Spleen (tissue), 11 donors: ENCODE results near the gene USP49. TPM values are rescaled to one million over a fixed set of nuclear protein-coding genes. Genes with fewer than 3 reads are reported as not detected.

Source experiments
- DNase-seq: peaks from one replicate; pipeline ENCODE4 v3.0.0-alpha.2; 2020
- H3K27ac ChIP-seq, 8 donors: fragments of 200-600 bp; sonication (generic) in 7 of 8; 1 replicate in 4 of 8; 2 replicates in 4 of 8; pipeline versions ENCODE4 v1.5.0 to v1.8.0; 2016 to 2021; ENCODE audit warnings: inconsistent platforms in 4 of 8, mild to moderate bottlenecking in 4 of 8, moderate library complexity in 1 of 8
- H3K27me3 ChIP-seq, 7 donors: fragments of 200-600 bp; sonication (generic) in 6 of 7; replicated peaks in 1 of 7; 1 replicate in 4 of 7; 2 replicates in 3 of 7; pipeline versions ENCODE4 v1.5.0 to v1.8.0; 2016 to 2021; ENCODE audit warnings: inconsistent platforms in 3 of 7, mild to moderate bottlenecking in 1 of 7
- H3K36me3 ChIP-seq, 6 donors: fragments of 200-600 bp; sonication (generic) in 5 of 6; 1 replicate in 4 of 6; 2 replicates in 2 of 6; pipeline versions ENCODE4 v1.5.0 to v1.8.0; 2016 to 2021; ENCODE audit warnings: inconsistent platforms in 2 of 6
- H3K4me1 ChIP-seq, 6 donors: fragments of 200-600 bp; sonication (generic) in 5 of 6; 1 replicate in 3 of 6; 2 replicates in 3 of 6; pipeline versions ENCODE4 v1.5.0 to v1.8.0; 2016 to 2021; ENCODE audit warnings: inconsistent platforms in 3 of 6
- H3K4me3 ChIP-seq, 8 donors: fragments of 200-600 bp; sonication (generic) in 7 of 8; 1 replicate in 4 of 8; 2 replicates in 4 of 8; pipeline versions ENCODE4 v1.5.0 to v1.8.0; 2016 to 2021; ENCODE audit warnings: inconsistent platforms in 4 of 8, mild to moderate bottlenecking in 4 of 8, moderate library complexity in 2 of 8
- H3K9me3 ChIP-seq, 8 donors: fragments of 200-600 bp; sonication (generic) in 7 of 8; 1 replicate in 4 of 8; 2 replicates in 4 of 8; pipeline versions ENCODE4 v1.5.0 to v1.8.0; 2016 to 2021; ENCODE audit warnings: inconsistent platforms in 4 of 8
- POLR2A ChIP-seq, 3 donors: fragments of 450-650 bp; IDR thresholded peaks; one replicate each; pipeline ENCODE4 v1.5.1; 2017; ENCODE audit warnings: antibody characterized with exemption in 3 of 3, mild to moderate bottlenecking in 1 of 3
- POLR2AphosphoS5 ChIP-seq, 3 donors: sonication (generic); formaldehyde crosslinking; IDR thresholded peaks; one replicate each; pipeline ENCODE4 v1.5.1; 2017; ENCODE audit warnings: antibody characterized with exemption in 3 of 3
- WGBS, 5 donors: extraction: QIAGEN DNeasy Blood & Tissue Kit in 3 of 5; methylation state at CpG; one replicate each; pipeline versions ENCODE4 v1.1.5 to v1.1.7; 2013 to 2018; 5-methylcytosine and 5-hydroxymethylcytosine counted together
- intact Hi-C: fragments of 100-400 bp; cut with DNase I; formaldehyde crosslinking; loops from one replicate; pipeline ENCODE4 v1.15.0; 2023; ENCODE audit warnings: low total_unique reads
- polyA plus RNA-seq, 3 donors: library from polyadenylated mRNA; stranded (reverse); fragments of 200-250 nt; gene quantifications; one replicate each; pipeline ENCODE4 v1.2.1, GENCODE V29; 2013
- total RNA-seq, 7 donors: library from RNA; depleted of rRNA in 3 of 7; stranded (reverse); fragments of >200 nt in 3 of 7; fragmentation: NEBNext Ultra II Directional in 4 of 7; extraction: Animal tissue kit (Norgen Biotek cat#: 25700) in 4 of 7; gene quantifications; one replicate each; pipeline versions ENCODE4 v1.1.0 to v1.2.1, GENCODE V29; 2016 to 2021
- TF ChIP-seq, protein P1 (sequence below), 11 experiments: fragments of 200-600 bp in 7 of 11; fragments of 450-650 bp in 4 of 11; sonication (generic) in 4 of 11; IDR thresholded peaks in 8 of 11; conservative IDR thresholded peaks in 3 of 11; 1 replicate in 7 of 11; 2 replicates in 4 of 11; pipeline versions ENCODE4 v1.4.0 to v1.8.0; 2016 to 2021; ENCODE audit warnings: antibody characterized with exemption in 11 of 11, inconsistent platforms in 4 of 11, mild to moderate bottlenecking in 1 of 11
- donor health status: healthy with polysubstance abuse.
- donor health status: DM: no; HTN: no; CAD: no; lungs with moderate emphysema.
- donor health status: DM: no; HTN: no; CAD: no.
- donor health status: Bipolar disorder and iron deficiency.
- donor health status: healthy.
- donor health status: DM: no; HTN: no; CAD: no.
- donor health status: DM: yes; HTN: yes; CAD: no.

The USP49 gene
- total and polyA plus RNA-seq, 10 donors = 0.35 to 6.8 (median 4.2) TPM

DNA sequence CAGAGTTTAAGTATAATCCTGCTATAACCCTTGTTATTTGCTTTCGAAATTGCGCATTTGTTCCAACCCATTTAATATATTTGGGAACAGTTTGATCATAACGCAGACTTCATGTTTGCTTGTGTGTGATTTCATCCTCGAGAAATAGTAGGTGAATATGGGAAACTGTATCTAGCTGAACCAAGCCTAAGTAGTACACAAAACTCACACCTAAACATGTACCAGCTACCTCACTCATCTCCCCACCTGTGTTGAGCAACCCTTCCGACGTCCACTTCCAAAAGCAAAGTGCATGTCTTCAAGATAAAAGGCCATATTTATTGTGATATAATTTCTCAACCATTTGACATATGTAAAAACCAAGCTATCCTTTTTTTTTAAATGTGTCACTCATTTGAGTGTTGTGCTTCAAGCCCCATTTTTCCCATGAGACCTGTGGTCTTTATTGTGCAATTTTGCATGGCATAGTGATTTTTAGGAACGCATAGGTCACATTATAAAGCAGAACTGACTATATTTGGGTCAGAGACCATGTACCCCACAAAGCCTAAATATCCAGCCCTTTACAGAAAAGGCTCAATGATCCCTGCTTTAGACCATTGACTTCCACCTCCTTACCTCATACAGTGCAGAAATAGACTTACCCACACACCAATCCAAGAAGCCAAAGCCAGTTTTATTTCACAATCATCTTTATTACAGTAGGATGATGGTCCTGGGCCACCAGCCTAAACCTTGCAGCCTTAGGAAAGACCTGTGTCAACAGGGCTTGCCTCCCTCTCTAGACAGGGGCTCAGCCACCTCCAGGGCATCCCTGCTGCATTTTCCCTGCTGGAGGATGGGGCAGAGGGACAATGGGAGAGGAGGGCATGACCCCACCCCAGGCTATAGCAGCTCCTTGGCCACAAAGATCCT lies 39.4 kb upstream of the USP49 start:
- H3K9me3 ChIP-seq = no peaks in the 10 kb centered on the region
- no peaks in the 10 kb centered on the region for H3K27me3 ChIP-seq
- intact Hi-C loops = loop anchor here (5.0 kb wide), 1 partner anchor 108 kb away; no protein-coding TSS in a partner anchor
- TF ChIP-seq POLR2AphosphoS5 (IDR thresholded peaks at IDR 0.05) = peak in 1 of 3 donors; percentile 44
- no peak for TF ChIP-seq POLR2A (IDR thresholded peaks at IDR 0.05)
- TF ChIP-seq, protein P1, sequence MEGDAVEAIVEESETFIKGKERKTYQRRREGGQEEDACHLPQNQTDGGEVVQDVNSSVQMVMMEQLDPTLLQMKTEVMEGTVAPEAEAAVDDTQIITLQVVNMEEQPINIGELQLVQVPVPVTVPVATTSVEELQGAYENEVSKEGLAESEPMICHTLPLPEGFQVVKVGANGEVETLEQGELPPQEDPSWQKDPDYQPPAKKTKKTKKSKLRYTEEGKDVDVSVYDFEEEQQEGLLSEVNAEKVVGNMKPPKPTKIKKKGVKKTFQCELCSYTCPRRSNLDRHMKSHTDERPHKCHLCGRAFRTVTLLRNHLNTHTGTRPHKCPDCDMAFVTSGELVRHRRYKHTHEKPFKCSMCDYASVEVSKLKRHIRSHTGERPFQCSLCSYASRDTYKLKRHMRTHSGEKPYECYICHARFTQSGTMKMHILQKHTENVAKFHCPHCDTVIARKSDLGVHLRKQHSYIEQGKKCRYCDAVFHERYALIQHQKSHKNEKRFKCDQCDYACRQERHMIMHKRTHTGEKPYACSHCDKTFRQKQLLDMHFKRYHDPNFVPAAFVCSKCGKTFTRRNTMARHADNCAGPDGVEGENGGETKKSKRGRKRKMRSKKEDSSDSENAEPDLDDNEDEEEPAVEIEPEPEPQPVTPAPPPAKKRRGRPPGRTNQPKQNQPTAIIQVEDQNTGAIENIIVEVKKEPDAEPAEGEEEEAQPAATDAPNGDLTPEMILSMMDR (IDR thresholded peaks at IDR 0.05 in 8 of 11, conservative IDR thresholded peaks at IDR 0.05 in 3 of 11) = no peak
- H3K27ac ChIP-seq = peak overlapping the region in 7 of 8 donors; percentile 22 to 96 (median 91)
- WGBS, 5 donors = 68 to 83% (median 73%) methylated on average over 7 of the region's 7 CpGs
- no peak overlapping the region for H3K4me3 ChIP-seq
- peaks cover 0 to 100% (median 74%) of the 10 kb centered on the region in 6 donors for H3K36me3 ChIP-seq
- no peak for DNase-seq
- peaks cover 47 to 71% (median 54%) of the 10 kb centered on the region in 6 donors for H3K4me1 ChIP-seq

DNA sequence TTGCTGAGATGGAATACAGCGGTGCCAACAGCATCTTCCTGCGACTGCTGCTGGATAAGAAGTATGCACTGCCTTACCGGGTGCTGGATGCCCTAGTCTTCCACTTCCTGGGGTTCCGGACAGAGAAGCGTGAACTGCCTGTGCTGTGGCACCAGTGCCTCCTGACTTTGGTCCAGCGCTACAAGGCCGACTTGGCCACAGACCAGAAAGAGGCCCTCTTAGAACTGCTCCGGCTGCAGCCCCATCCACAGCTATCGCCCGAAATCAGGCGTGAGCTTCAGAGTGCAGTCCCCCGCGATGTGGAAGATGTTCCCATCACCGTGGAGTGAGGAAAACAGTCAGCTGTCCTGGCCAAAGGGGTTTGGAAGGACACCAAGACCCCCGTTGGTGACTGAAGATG lies 37.2 kb upstream of the USP49 start:
- no peak overlapping the region for H3K27ac ChIP-seq
- peaks cover 26 to 59% (median 33%) of the 10 kb centered on the region in 6 donors for H3K4me1 ChIP-seq
- 88 to 96% (median 93%) methylated on average over 15 of the region's 15 CpGs for WGBS, 5 donors
- H3K36me3 ChIP-seq = peaks cover 0 to 100% (median 96%) of the 10 kb centered on the region in 6 donors
- no peak for DNase-seq
- no peaks in the 10 kb centered on the region for H3K27me3 ChIP-seq
- H3K4me3 ChIP-seq = no peak overlapping the region
- H3K9me3 ChIP-seq = no peaks in the 10 kb centered on the region
- TF ChIP-seq, protein P1 (IDR thresholded peaks at IDR 0.05 in 8 of 11, conservative IDR thresholded peaks at IDR 0.05 in 3 of 11) = no peak
- peak; percentile 48 to 74 (median 57) for TF ChIP-seq POLR2AphosphoS5 (IDR thresholded peaks at IDR 0.05)
- TF ChIP-seq POLR2A (IDR thresholded peaks at IDR 0.05) = no peak
- intact Hi-C loops = no loop called here

DNA sequence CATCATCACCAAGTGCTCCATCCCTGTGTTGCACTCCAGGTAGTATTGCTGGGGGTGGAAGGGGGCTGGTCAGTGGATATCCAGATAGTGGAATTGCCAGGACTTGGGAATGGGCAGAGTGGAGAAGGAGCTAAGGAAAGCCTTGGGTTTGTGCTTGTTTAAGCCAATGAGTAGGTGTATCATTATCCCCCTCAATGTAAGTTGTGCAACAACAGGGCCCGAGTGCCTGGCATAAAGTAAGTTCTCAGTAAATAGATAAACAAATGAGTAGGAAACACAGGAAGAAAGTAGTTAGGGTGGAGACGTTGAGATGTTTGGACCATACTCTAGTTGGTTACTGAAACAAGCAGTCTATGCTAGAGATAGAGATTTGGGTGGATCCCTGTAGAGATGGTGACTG lies 36.6 kb upstream of the USP49 start:
- intact Hi-C loops = no loop called here
- no peak for DNase-seq
- Histone ChIP-seq H3K36me3 (peaks cover 0 to 100% (median 96%) of the 10 kb centered on the region in 6 donors), H3K4me3 (no peak overlapping the region), H3K9me3 (no peaks in the 10 kb centered on the region), H3K27ac (peak overlapping the region in 1 of 8 donors; percentile 24), H3K4me1 (peaks cover 20 to 59% (median 27%) of the 10 kb centered on the region in 6 donors), H3K27me3 (no peaks in the 10 kb centered on the region)
- 48 to 76% (median 57%) methylated on average over 2 of the region's 2 CpGs for WGBS, 5 donors
- TF ChIP-seq POLR2A (IDR thresholded peaks at IDR 0.05) (no peak), POLR2AphosphoS5 (IDR thresholded peaks at IDR 0.05) (no peak)
- TF ChIP-seq, protein P1 (IDR thresholded peaks at IDR 0.05 in 8 of 11, conservative IDR thresholded peaks at IDR 0.05 in 3 of 11) = no peak

DNA sequence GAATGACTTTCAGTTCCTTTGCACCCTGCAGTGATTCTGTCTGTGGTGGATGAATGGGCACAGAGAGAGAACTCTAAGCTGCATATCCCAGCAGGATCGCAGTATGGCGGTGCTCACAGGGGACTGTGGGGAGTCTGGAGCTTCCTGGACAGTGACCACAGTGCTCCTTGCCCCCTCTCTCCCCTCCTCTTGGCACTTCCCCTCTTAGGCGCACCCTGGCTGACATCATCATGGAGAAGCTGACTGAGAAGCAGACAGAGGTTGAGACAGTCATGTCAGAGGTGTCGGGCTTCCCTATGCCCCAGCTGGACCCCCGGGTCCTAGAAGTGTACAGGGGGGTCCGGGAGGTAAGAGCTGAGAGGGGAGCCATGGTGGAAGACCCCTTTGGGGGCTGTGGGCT lies 34.7 kb upstream of the USP49 start:
- H3K9me3 ChIP-seq = no peaks in the 10 kb centered on the region
- H3K27me3 ChIP-seq = no peaks in the 10 kb centered on the region
- 66 to 93% (median 83%) methylated on average over 6 of the region's 6 CpGs for WGBS, 5 donors
- H3K4me1 ChIP-seq = peaks cover 2 to 52% (median 9%) of the 10 kb centered on the region in 6 donors
- H3K36me3 ChIP-seq = peaks cover 0 to 93% (median 82%) of the 10 kb centered on the region in 6 donors
- intact Hi-C loops = no loop called here
- no peak overlapping the region for H3K4me3 ChIP-seq
- H3K27ac ChIP-seq = peak overlapping the region in 2 of 8 donors; percentile 14 to 17
- DNase-seq = no peak
- TF ChIP-seq POLR2AphosphoS5 (IDR thresholded peaks at IDR 0.05) (peak in 2 of 3 donors; percentile 29 to 63), POLR2A (IDR thresholded peaks at IDR 0.05) (no peak)
- TF ChIP-seq, protein P1 (IDR thresholded peaks at IDR 0.05 in 8 of 11, conservative IDR thresholded peaks at IDR 0.05 in 3 of 11) = no peak
